ENCODE results near the gene DNAJC27. TPM values are rescaled to one million over a fixed set of nuclear protein-coding genes. Genes with fewer than 3 reads are reported as not detected.

DNAJC27 gene
- total RNA-seq, 1 experiment from 2014 or later = 6.7 TPM

- H3K4me1 ChIP-seq (ENCODE audit: low read length) = no peaks in the 10 kb centered on the region
- no peak overlapping the region for H3K4me3 ChIP-seq (ENCODE audit: low read length)
- no peak overlapping the region for H2AFZ ChIP-seq (ENCODE audit: low read length)
- peaks cover 22% of the 10 kb centered on the region for H3K36me3 ChIP-seq (ENCODE audit: insufficient read depth, low read length)
- H3K27me3 ChIP-seq (ENCODE audit: low read length) = no peaks in the 10 kb centered on the region
- H3K4me2 ChIP-seq (ENCODE audit: low read depth, low read length, poor library complexity, severe bottlenecking) = no peak overlapping the region
- H3K9me3 ChIP-seq (ENCODE audit: low read length) = no peaks in the 10 kb centered on the region
- H3K27ac ChIP-seq (ENCODE audit: low read length) = no peak overlapping the region
- H3K79me2 ChIP-seq (ENCODE audit: low read length) = peaks cover 91% of the 10 kb centered on the region
- no peak for DNase-seq
- 0 out of 2 replicates have a peak, but pooled peaks cover 3% of the 10 kb centered on the region for H4K20me1 ChIP-seq (ENCODE audit: insufficient read depth, low read depth, low read length)
- H3K9me2 ChIP-seq (replicated peaks; ENCODE audit: insufficient read depth, low read length) = no peaks in the 10 kb centered on the region
- no peak overlapping the region for H3K9ac ChIP-seq (ENCODE audit: low read length)
These were observed 62.1 kb downstream of the DNAJC27 start for GRCh38 chr2:24909555-24910177.

- Histone ChIP-seq H2AFZ (ENCODE audit: low read length) (no peak overlapping the region), H3K27ac (ENCODE audit: low read length) (no peak overlapping the region), H3K27me3 (ENCODE audit: low read length) (no peaks in the 10 kb centered on the region), H3K4me1 (ENCODE audit: low read length) (no peaks in the 10 kb centered on the region), H3K79me2 (ENCODE audit: low read length) (peaks cover 91% of the 10 kb centered on the region), H3K4me3 (ENCODE audit: low read length) (no peak overlapping the region), H3K36me3 (ENCODE audit: insufficient read depth, low read length) (peaks cover 24% of the 10 kb centered on the region), H4K20me1 (ENCODE audit: insufficient read depth, low read depth, low read length) (no peaks in the 10 kb centered on the region), H3K4me2 (ENCODE audit: low read depth, low read length, poor library complexity, severe bottlenecking) (no peak overlapping the region), H3K9ac (ENCODE audit: low read length) (no peak overlapping the region), H3K9me3 (ENCODE audit: low read length) (no peaks in the 10 kb centered on the region), H3K9me2 (replicated peaks; ENCODE audit: insufficient read depth, low read length) (no peaks in the 10 kb centered on the region)
- no peak for DNase-seq
These were observed 63.3 kb downstream of the DNAJC27 start for GRCh38 chr2:24908461-24908901.

- Histone ChIP-seq H3K27me3 (ENCODE audit: low read length) (no peaks in the 10 kb centered on the region), H3K4me1 (ENCODE audit: low read length) (no peaks in the 10 kb centered on the region), H3K4me2 (ENCODE audit: low read depth, low read length, poor library complexity, severe bottlenecking) (no peak overlapping the region), H3K9ac (ENCODE audit: low read length) (no peak overlapping the region), H2AFZ (ENCODE audit: low read length) (no peak overlapping the region), H3K79me2 (ENCODE audit: low read length) (peaks cover 90% of the 10 kb centered on the region), H3K36me3 (ENCODE audit: insufficient read depth, low read length) (peaks cover 29% of the 10 kb centered on the region), H3K27ac (ENCODE audit: low read length) (no peak overlapping the region), H4K20me1 (ENCODE audit: insufficient read depth, low read depth, low read length) (no peaks in the 10 kb centered on the region), H3K9me3 (ENCODE audit: low read length) (no peaks in the 10 kb centered on the region), H3K9me2 (replicated peaks; ENCODE audit: insufficient read depth, low read length) (no peaks in the 10 kb centered on the region), H3K4me3 (ENCODE audit: low read length) (no peak overlapping the region)
- no peak for DNase-seq
These were observed 64.6 kb downstream of the DNAJC27 start for GRCh38 chr2:24907116-24907515.

- H3K4me3 ChIP-seq (ENCODE audit: low read length) = no peak overlapping the region
- H3K9me3 ChIP-seq (ENCODE audit: low read length) = no peaks in the 10 kb centered on the region
- H3K27me3 ChIP-seq (ENCODE audit: low read length) = no peaks in the 10 kb centered on the region
- no peak overlapping the region for H3K9ac ChIP-seq (ENCODE audit: low read length)
- H3K79me2 ChIP-seq (ENCODE audit: low read length) = peaks cover 86% of the 10 kb centered on the region
- H3K27ac ChIP-seq (ENCODE audit: low read length) = no peak overlapping the region
- no peak for DNase-seq
- no peaks in the 10 kb centered on the region for H3K9me2 ChIP-seq (replicated peaks; ENCODE audit: insufficient read depth, low read length)
- no peak overlapping the region for H3K4me2 ChIP-seq (ENCODE audit: low read depth, low read length, poor library complexity, severe bottlenecking)
- H3K36me3 ChIP-seq (ENCODE audit: insufficient read depth, low read length) = peaks cover 24% of the 10 kb centered on the region
- H3K4me1 ChIP-seq (ENCODE audit: low read length) = no peaks in the 10 kb centered on the region
- H2AFZ ChIP-seq (ENCODE audit: low read length) = no peak overlapping the region
- no peaks in the 10 kb centered on the region for H4K20me1 ChIP-seq (ENCODE audit: insufficient read depth, low read depth, low read length)
These were observed 65.3 kb downstream of the DNAJC27 start for GRCh38 chr2:24906466-24906865.

GRCh38 chr2:24903161-24904103 is 68.3 kb downstream of the DNAJC27 start:
- Histone ChIP-seq H3K9me3 (ENCODE audit: low read length) (no peaks in the 10 kb centered on the region; the same call in 1 of the 2 replicates), H4K20me1 (ENCODE audit: insufficient read depth, low read depth, low read length) (no peaks in the 10 kb centered on the region), H3K27me3 (ENCODE audit: low read length) (no peaks in the 10 kb centered on the region), H3K4me3 (ENCODE audit: low read length) (no peak overlapping the region), H3K4me2 (ENCODE audit: low read depth, low read length, poor library complexity, severe bottlenecking) (no peak overlapping the region), H2AFZ (ENCODE audit: low read length) (no peak overlapping the region), H3K27ac (ENCODE audit: low read length) (no peak overlapping the region), H3K4me1 (ENCODE audit: low read length) (peaks cover 5% of the 10 kb centered on the region), H3K9ac (ENCODE audit: low read length) (no peak overlapping the region), H3K9me2 (replicated peaks; ENCODE audit: insufficient read depth, low read length) (no peaks in the 10 kb centered on the region), H3K36me3 (ENCODE audit: insufficient read depth, low read length) (peaks cover 39% of the 10 kb centered on the region), H3K79me2 (ENCODE audit: low read length) (peaks cover 82% of the 10 kb centered on the region)
- DNase-seq = no peak

GRCh38 chr2:24899361-24899910 is 72.3 kb downstream of the DNAJC27 start:
- DNase-seq = no peak
- peaks cover 74% of the 10 kb centered on the region for H3K36me3 ChIP-seq (ENCODE audit: insufficient read depth, low read length)
- no peaks in the 10 kb centered on the region for H4K20me1 ChIP-seq (ENCODE audit: insufficient read depth, low read depth, low read length)
- no peak overlapping the region for H3K4me3 ChIP-seq (ENCODE audit: low read length)
- H3K79me2 ChIP-seq (ENCODE audit: low read length) = peaks cover 81% of the 10 kb centered on the region
- peaks cover 8% of the 10 kb centered on the region; the same call in 1 of the 2 replicates for H3K9me3 ChIP-seq (ENCODE audit: low read length)
- H3K27ac ChIP-seq (ENCODE audit: low read length) = no peak overlapping the region
- no peak overlapping the region for H3K4me2 ChIP-seq (ENCODE audit: low read depth, low read length, poor library complexity, severe bottlenecking)
- H3K9me2 ChIP-seq (replicated peaks; ENCODE audit: insufficient read depth, low read length) = no peaks in the 10 kb centered on the region
- no peaks in the 10 kb centered on the region for H3K27me3 ChIP-seq (ENCODE audit: low read length)
- H3K9ac ChIP-seq (ENCODE audit: low read length) = no peak overlapping the region
- no peak overlapping the region for H2AFZ ChIP-seq (ENCODE audit: low read length)
- peaks cover 5% of the 10 kb centered on the region for H3K4me1 ChIP-seq (ENCODE audit: low read length)

GRCh38 chr2:24898122-24899109 is 73.3 kb downstream of the DNAJC27 start:
- Histone ChIP-seq H3K36me3 (ENCODE audit: insufficient read depth, low read length) (peaks cover 70% of the 10 kb centered on the region), H3K9me3 (ENCODE audit: low read length) (peaks cover 10% of the 10 kb centered on the region; the same call in 1 of the 2 replicates), H3K9ac (ENCODE audit: low read length) (no peak overlapping the region), H2AFZ (ENCODE audit: low read length) (no peak overlapping the region), H3K27ac (ENCODE audit: low read length) (no peak overlapping the region), H3K79me2 (ENCODE audit: low read length) (peaks cover 75% of the 10 kb centered on the region), H3K4me1 (ENCODE audit: low read length) (peaks cover 5% of the 10 kb centered on the region), H3K4me3 (ENCODE audit: low read length) (no peak overlapping the region), H3K27me3 (ENCODE audit: low read length) (no peaks in the 10 kb centered on the region), H3K9me2 (replicated peaks; ENCODE audit: insufficient read depth, low read length) (no peaks in the 10 kb centered on the region), H4K20me1 (ENCODE audit: insufficient read depth, low read depth, low read length) (no peaks in the 10 kb centered on the region), H3K4me2 (ENCODE audit: low read depth, low read length, poor library complexity, severe bottlenecking) (no peak overlapping the region)
- DNase-seq = no peak

All from Karpas-422 (cell line).